ENCODE data around the gene WNT9B. TPM values are rescaled to one million over a fixed set of nuclear protein-coding genes. Genes with fewer than 3 reads are reported as not detected.

WNT9B gene
- total and polyA plus RNA-seq, 5 donors from 2014 or later, result not detected

DNA sequence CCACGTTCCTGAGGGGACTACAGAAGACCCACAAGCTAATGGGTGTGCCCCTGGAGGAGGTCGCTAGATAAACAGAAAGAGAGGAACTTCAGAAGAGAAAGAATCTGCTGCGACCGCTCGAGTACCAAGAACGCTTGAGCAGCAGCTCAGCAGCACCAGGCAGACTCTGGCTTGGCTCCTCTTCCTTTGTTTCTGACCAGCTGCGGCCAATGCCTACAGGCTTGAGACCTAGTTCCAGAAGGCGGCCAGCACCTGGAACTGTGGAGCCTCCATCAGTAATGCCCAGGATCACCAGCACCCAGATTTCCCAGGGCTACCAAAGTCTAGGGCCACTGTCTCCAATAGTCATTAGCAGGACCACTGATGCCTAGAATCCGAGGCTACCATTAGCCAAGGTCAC lies 45.6 kb downstream of the WNT9B start:
- H3K4me1 ChIP-seq (ENCODE audit: control insufficient read depth, insufficient read depth, low read length, poor library complexity, severe bottlenecking), result no peaks in the 10 kb centered on the region
- no peak overlapping the region for H3K4me3 ChIP-seq (ENCODE audit: low read depth, low read length)
- Mint-ChIP-seq H3K27ac (no peak overlapping the region), H3K36me3 (no peaks in the 10 kb centered on the region), H3K4me1 (no peaks in the 10 kb centered on the region), H3K4me3 (no peak overlapping the region), H3K27me3 (peaks cover 16% of the 10 kb centered on the region), H3K9me3 (peaks cover 0 to 4% (median 0%) of the 10 kb centered on the region in 7 donors)
- DNase-seq, result no peak
- H3K9me3 ChIP-seq (ENCODE audit: control insufficient read depth in 2 of 2, low read length in 2 of 2), result peaks cover 0 to 5% of the 10 kb centered on the region in 2 experiments
- H3K27ac ChIP-seq (ENCODE audit: insufficient read depth, low read length, poor library complexity, severe bottlenecking), result no peak overlapping the region
- no peak for ATAC-seq (ENCODE audit: low read depth in 2 of 2)
- H3K27me3 ChIP-seq (ENCODE audit: control insufficient read depth, insufficient read depth, low read length), result peaks cover 3% of the 10 kb centered on the region
- H3K36me3 ChIP-seq (ENCODE audit: control insufficient read depth, insufficient read depth, low read length), result no peaks in the 10 kb centered on the region

- H3K27me3 ChIP-seq (ENCODE audit: control insufficient read depth, insufficient read depth, low read length), result no peaks in the 10 kb centered on the region
- H3K4me3 ChIP-seq (ENCODE audit: low read depth, low read length), result no peak overlapping the region
- Mint-ChIP-seq H3K27me3 (peaks cover 13% of the 10 kb centered on the region), H3K9me3 (peaks cover 0 to 4% (median 0%) of the 10 kb centered on the region in 7 donors), H3K4me1 (no peaks in the 10 kb centered on the region), H3K27ac (no peak overlapping the region), H3K4me3 (no peak overlapping the region), H3K36me3 (no peaks in the 10 kb centered on the region)
- no peaks in the 10 kb centered on the region for H3K36me3 ChIP-seq (ENCODE audit: control insufficient read depth, insufficient read depth, low read length)
- peaks cover 0 to 5% of the 10 kb centered on the region in 2 experiments for H3K9me3 ChIP-seq (ENCODE audit: control insufficient read depth in 2 of 2, low read length in 2 of 2)
- ATAC-seq (ENCODE audit: low read depth in 2 of 2) (no peak), DNase-seq (no peak)
- no peaks in the 10 kb centered on the region for H3K4me1 ChIP-seq (ENCODE audit: control insufficient read depth, insufficient read depth, low read length, poor library complexity, severe bottlenecking)
- no peak overlapping the region for H3K27ac ChIP-seq (ENCODE audit: insufficient read depth, low read length, poor library complexity, severe bottlenecking)
These were observed 47.0 kb downstream of the WNT9B start for GRCh38 chr17:46898364-46898763.

GRCh38 chr17:46898860-46899259 lies 47.5 kb downstream of the WNT9B start:
- Histone ChIP-seq H3K4me1 (ENCODE audit: control insufficient read depth, insufficient read depth, low read length, poor library complexity, severe bottlenecking) (no peaks in the 10 kb centered on the region), H3K36me3 (ENCODE audit: control insufficient read depth, insufficient read depth, low read length) (no peaks in the 10 kb centered on the region), H3K27ac (ENCODE audit: insufficient read depth, low read length, poor library complexity, severe bottlenecking) (no peak overlapping the region), H3K27me3 (ENCODE audit: control insufficient read depth, insufficient read depth, low read length) (no peaks in the 10 kb centered on the region), H3K9me3 (ENCODE audit: control insufficient read depth in 2 of 2, low read length in 2 of 2) (peaks cover 0 to 5% of the 10 kb centered on the region in 2 experiments), H3K4me3 (ENCODE audit: low read depth, low read length) (no peak overlapping the region)
- Mint-ChIP-seq H3K27ac (no peak overlapping the region), H3K36me3 (no peaks in the 10 kb centered on the region), H3K27me3 (peaks cover 13% of the 10 kb centered on the region), H3K9me3 (peaks cover 0 to 4% (median 0%) of the 10 kb centered on the region in 7 donors), H3K4me3 (no peak overlapping the region), H3K4me1 (no peaks in the 10 kb centered on the region)
- ATAC-seq (ENCODE audit: low read depth in 2 of 2) (no peak), DNase-seq (no peak)

DNA sequence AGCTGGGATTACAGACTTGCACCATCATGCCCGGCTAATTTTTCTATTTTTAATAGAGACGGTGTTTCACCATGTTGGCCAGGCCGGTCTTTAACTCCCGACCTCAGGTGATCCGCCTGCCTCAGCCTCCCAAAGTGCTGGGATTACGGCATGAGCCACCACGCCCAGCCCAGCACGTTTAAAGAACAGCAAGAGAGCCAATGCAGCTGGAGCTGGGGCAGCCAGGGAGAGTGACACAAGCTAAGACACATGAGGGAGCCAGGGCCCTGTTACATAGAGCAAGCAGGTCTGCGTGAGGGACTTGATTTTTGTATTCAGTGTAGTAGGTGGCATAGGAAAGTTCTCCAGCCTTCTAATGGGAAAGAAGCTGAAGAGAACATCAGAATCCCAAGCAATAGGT lies 49.9 kb downstream of the WNT9B start:
- H3K27me3 ChIP-seq (ENCODE audit: control insufficient read depth, insufficient read depth, low read length), result no peaks in the 10 kb centered on the region

GRCh38 chr17:46903762-46904672 lies 52.6 kb downstream of the WNT9B start:
- Mint-ChIP-seq H3K9me3 (peaks cover 0 to 2% (median 0%) of the 10 kb centered on the region in 7 donors), H3K27me3 (peaks cover 8% of the 10 kb centered on the region), H3K4me1 (peaks cover 0 to 2% (median 0%) of the 10 kb centered on the region in 4 donors), H3K4me3 (no peak overlapping the region), H3K27ac (no peak overlapping the region), H3K36me3 (no peaks in the 10 kb centered on the region)
- peaks cover 0 to under 1% of the 10 kb centered on the region in 2 experiments for H3K9me3 ChIP-seq (ENCODE audit: control insufficient read depth in 2 of 2, low read length in 2 of 2)
- no peaks in the 10 kb centered on the region for H3K36me3 ChIP-seq (ENCODE audit: control insufficient read depth, insufficient read depth, low read length)
- H3K27ac ChIP-seq (ENCODE audit: insufficient read depth, low read length, poor library complexity, severe bottlenecking), result no peak overlapping the region
- no peak overlapping the region for H3K4me3 ChIP-seq (ENCODE audit: low read depth, low read length)
- no peaks in the 10 kb centered on the region for H3K4me1 ChIP-seq (ENCODE audit: control insufficient read depth, insufficient read depth, low read length, poor library complexity, severe bottlenecking)
- ATAC-seq (ENCODE audit: low read depth in 2 of 2) (no peak), DNase-seq (no peak)
- H3K27me3 ChIP-seq (ENCODE audit: control insufficient read depth, insufficient read depth, low read length), result no peaks in the 10 kb centered on the region

More for the DNA sequence above, 49.9 kb downstream of the WNT9B start:
- Mint-ChIP-seq H3K27ac (no peak overlapping the region), H3K27me3 (peaks cover 13% of the 10 kb centered on the region), H3K4me3 (no peak overlapping the region), H3K4me1 (peaks cover 0 to 2% (median 0%) of the 10 kb centered on the region in 4 donors), H3K9me3 (peaks cover 0 to 4% (median 0%) of the 10 kb centered on the region in 7 donors), H3K36me3 (no peaks in the 10 kb centered on the region)
- H3K4me1 ChIP-seq (ENCODE audit: control insufficient read depth, insufficient read depth, low read length, poor library complexity, severe bottlenecking), result no peaks in the 10 kb centered on the region
- DNase-seq, result no peak
- peaks cover 0 to 5% of the 10 kb centered on the region in 2 experiments for H3K9me3 ChIP-seq (ENCODE audit: control insufficient read depth in 2 of 2, low read length in 2 of 2)
- no peak for ATAC-seq (ENCODE audit: low read depth in 2 of 2)
- no peaks in the 10 kb centered on the region for H3K36me3 ChIP-seq (ENCODE audit: control insufficient read depth, insufficient read depth, low read length)
- no peak overlapping the region for H3K27ac ChIP-seq (ENCODE audit: insufficient read depth, low read length, poor library complexity, severe bottlenecking)
- no peak overlapping the region for H3K4me3 ChIP-seq (ENCODE audit: low read depth, low read length)

- no peak for DNase-seq
- Histone ChIP-seq H3K4me3 (ENCODE audit: low read depth, low read length) (no peak overlapping the region), H3K27ac (ENCODE audit: insufficient read depth, low read length, poor library complexity, severe bottlenecking) (no peak overlapping the region), H3K27me3 (ENCODE audit: control insufficient read depth, insufficient read depth, low read length) (no peaks in the 10 kb centered on the region), H3K9me3 (ENCODE audit: control insufficient read depth in 2 of 2, low read length in 2 of 2) (no peaks in the 10 kb centered on the region), H3K4me1 (ENCODE audit: control insufficient read depth, insufficient read depth, low read length, poor library complexity, severe bottlenecking) (no peaks in the 10 kb centered on the region), H3K36me3 (ENCODE audit: control insufficient read depth, insufficient read depth, low read length) (no peaks in the 10 kb centered on the region)
- Mint-ChIP-seq H3K4me1 (peaks cover 0 to 2% (median 0%) of the 10 kb centered on the region in 4 donors), H3K27ac (no peak overlapping the region), H3K4me3 (no peak overlapping the region), H3K9me3 (peaks cover 0 to 1% (median 0%) of the 10 kb centered on the region in 7 donors), H3K36me3 (no peaks in the 10 kb centered on the region), H3K27me3 (peaks cover 3% of the 10 kb centered on the region)
- ATAC-seq (ENCODE audit: low read depth in 2 of 2), result no peak
These were observed 56.8 kb downstream of the WNT9B start for GRCh38 chr17:46908068-46908737.

DNA sequence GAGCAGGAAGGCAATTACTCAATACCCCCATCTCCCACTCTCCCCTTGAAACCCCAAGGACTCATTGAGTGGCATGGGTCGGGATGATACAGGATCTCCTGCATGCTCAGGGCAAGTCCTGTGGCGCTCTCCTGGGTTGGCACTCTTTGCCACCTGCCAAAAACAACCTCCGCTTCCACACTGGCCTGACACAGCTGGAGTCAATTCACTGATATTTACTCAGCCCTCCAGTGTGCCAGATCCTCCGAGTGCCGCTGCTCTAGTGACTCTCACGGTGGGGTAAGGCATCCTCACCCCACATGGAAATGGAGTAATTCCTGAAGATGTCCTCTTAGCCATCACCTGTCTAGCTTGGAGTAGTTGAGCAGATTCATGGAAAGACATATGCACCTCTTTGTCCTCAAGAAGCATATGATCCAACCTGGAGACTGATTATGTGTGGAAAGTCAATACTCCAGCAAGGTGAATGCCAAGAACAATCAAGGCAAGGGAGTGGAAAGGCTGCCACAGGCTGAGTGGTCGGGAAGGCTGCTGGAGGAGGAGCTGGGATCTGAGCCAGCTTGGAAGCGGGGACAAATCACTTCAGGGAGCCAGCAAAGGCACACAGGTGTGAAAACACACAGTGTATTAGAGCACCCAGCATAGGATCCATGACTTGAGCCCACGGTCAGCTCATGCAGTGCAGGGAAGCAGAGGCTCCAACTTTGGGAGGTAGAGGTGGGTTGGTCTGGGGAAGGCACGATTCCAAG lies 59.0 kb downstream of the WNT9B start:
- Mint-ChIP-seq H3K4me1 (peaks cover 0 to 2% (median 0%) of the 10 kb centered on the region in 4 donors), H3K27ac (no peak overlapping the region), H3K9me3 (peaks cover 0 to 1% (median 0%) of the 10 kb centered on the region in 7 donors), H3K36me3 (no peaks in the 10 kb centered on the region), H3K27me3 (peaks cover 6% of the 10 kb centered on the region), H3K4me3 (no peak overlapping the region)
- no peaks in the 10 kb centered on the region for H3K36me3 ChIP-seq (ENCODE audit: control insufficient read depth, insufficient read depth, low read length)
- ATAC-seq (ENCODE audit: low read depth in 2 of 2), result no peak
- H3K27me3 ChIP-seq (ENCODE audit: control insufficient read depth, insufficient read depth, low read length), result peaks cover 1% of the 10 kb centered on the region
- no peaks in the 10 kb centered on the region for H3K9me3 ChIP-seq (ENCODE audit: control insufficient read depth in 2 of 2, low read length in 2 of 2)
- no peak overlapping the region for H3K27ac ChIP-seq (ENCODE audit: insufficient read depth, low read length, poor library complexity, severe bottlenecking)
- no peak for DNase-seq
- no peaks in the 10 kb centered on the region for H3K4me1 ChIP-seq (ENCODE audit: control insufficient read depth, insufficient read depth, low read length, poor library complexity, severe bottlenecking)
- H3K4me3 ChIP-seq (ENCODE audit: low read depth, low read length), result no peak overlapping the region

Data from CD4-positive, CD25-positive, alpha-beta regulatory T cell (primary cell).